ENCODE results near the gene UVSSA.

- TF ChIP-seq CDX4 (CRISPR knock-in tag; IDR thresholded peaks at IDR 0.05; ENCODE audit: borderline replicate concordance) (no peak), ZBTB43 (CRISPR knock-in tag; IDR thresholded peaks at IDR 0.05) (no peak), MAX (CRISPR knock-in tag; IDR thresholded peaks at IDR 0.05) (no peak), SP1 (CRISPR knock-in tag; conservative IDR thresholded peaks at IDR 0.05) (no peak)
These were observed 36.8 kb upstream of the UVSSA start for GRCh38 chr4:1310031-1310795.
